HL-60/S4 treated with retinoic acid at 250 ng/mL for 4 days and 3 days (cell line): Measurements from ENCODE around the gene CRBN.

Experiments used
- in situ Hi-C: fragments of 300-500 bp; cut with MboI; formaldehyde crosslinking; loops from 2 replicates; pipeline ENCODE4 v1.7.0; 2022; ENCODE audit warnings: low sequenced_read_pairs

CRBN gene

GRCh38 chr3:3179407-3180094 is at the start of gene CRBN:
TSS of gene CRBN (minus strand) at chr3:3179691. CDS start at chr3:3179687, 4 bp downstream.
- in situ Hi-C loops: loop anchor here (25.0 kb wide), 1 partner anchor 1108 kb away; no protein-coding TSS in a partner anchor

GRCh38 chr3:3227640-3228039 is 48.1 kb upstream of the CRBN start:
- in situ Hi-C loops: no loop called here

GRCh38 chr3:3221528-3221927 is 42.0 kb upstream of the CRBN start:
- in situ Hi-C loops: loop anchor here (25.0 kb wide), 1 partner anchor 766 kb away; no protein-coding TSS in a partner anchor

DNA sequence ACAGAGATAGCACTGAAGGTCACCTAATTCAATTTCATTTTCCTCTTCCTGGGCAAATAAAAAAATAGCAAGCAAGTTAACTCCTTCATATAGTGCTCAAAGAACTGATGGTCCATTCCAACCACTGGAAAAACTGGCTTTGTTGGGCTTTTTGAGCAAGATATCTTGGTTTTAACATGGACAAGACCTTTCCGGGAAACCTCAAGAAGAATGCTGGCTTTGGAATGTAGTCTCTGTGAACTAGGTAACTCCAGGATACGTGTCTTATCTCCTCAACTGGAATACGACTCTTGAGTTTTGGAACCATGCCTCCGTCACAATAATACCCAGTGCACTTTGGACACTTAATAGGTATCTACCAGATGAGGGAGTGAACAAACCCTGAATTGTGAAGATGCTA is 36.9 kb upstream of the CRBN start:
- in situ Hi-C loops: loop anchor here (25.0 kb wide), 1 partner anchor 771 kb away; no protein-coding TSS in a partner anchor

DNA sequence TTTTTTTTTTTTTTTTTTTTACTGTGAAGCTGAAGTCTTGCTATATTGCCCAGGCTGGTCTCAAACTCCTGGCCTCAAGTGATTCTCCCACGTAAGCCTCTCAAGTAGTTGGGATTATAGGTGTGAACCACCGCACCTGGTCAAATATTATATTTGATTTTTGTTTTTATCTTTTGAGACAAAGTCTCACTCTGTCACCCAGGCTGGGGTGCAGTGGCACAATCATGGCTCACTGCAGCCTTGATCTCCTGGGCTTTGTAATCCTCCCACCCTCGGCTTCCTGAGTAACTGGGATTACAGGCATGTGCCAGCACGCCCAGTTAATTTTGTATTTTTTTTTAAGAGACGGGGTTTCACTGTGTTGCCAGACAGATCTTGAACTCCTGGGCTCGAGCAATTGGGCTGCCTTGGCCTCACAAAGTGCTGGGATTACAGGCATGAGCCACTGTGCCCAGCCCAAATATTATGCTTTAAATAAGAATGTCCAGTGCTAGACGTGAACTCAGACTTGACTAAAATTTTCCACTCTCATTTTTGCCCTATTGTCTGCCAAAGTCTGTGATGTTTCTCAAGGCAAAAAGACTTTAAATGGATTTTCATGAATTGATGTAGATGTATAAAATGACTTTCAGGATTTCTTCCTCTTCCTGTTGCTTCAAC is 33.4 kb upstream of the CRBN start:
- in situ Hi-C loops: loop anchor here (25.0 kb wide), 1 partner anchor 774 kb away; no protein-coding TSS in a partner anchor

DNA sequence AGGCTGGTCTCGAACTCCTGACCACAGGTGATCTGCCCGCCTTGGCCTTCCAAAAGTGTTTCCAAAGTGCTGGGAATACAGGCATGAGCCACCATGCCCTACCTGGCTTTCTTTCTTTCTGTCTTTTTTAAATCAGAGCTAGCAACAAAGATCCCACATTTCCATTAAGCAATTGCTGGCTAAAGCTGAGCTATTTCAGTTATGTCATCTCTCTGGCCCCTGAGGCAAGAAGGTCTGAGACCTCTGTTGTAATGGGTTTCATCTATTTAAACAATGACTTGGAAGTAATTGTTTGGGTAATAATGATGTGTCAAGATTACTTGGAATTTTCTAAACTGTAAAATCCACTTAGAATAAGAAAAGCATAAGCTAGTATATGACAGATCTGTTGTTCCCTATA is 30.2 kb upstream of the CRBN start:
- in situ Hi-C loops: loop anchor here (25.0 kb wide), 1 partner anchor 778 kb away; no protein-coding TSS in a partner anchor

GRCh38 chr3:3209057-3209456 is 29.6 kb upstream of the CRBN start:
- in situ Hi-C loops: loop anchor here (25.0 kb wide), 1 partner anchor 778 kb away; no protein-coding TSS in a partner anchor

DNA sequence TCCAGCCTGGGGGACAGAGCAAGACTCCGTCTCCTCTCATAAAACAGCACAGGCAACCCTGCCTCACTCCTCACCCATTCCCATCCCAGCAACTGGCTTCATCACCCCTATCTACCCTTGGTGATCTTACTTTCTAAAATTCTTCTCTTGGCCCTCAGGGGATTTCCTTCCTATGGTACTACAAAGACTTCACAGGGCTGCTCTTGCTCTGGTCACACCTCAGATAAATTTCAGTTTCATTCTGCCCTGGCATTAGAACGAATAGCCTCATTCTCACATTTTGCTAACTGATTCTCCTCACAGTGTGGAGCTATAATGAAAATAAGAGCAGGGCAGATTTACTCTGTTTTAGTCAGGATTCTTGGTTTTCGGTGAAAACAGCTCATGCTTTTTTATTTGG is 22.1 kb upstream of the CRBN start:
- in situ Hi-C loops: loop anchor here (25.0 kb wide), 1 partner anchor 786 kb away; no protein-coding TSS in a partner anchor

- in situ Hi-C loops: loop anchor here (25.0 kb wide), 1 partner anchor 787 kb away; no protein-coding TSS in a partner anchor
These were observed 21.2 kb upstream of the CRBN start for GRCh38 chr3:3200632-3201212.

- in situ Hi-C loops: loop anchor here (25.0 kb wide), 1 partner anchor 1088 kb away; no protein-coding TSS in a partner anchor
These were observed 19.8 kb upstream of the CRBN start for GRCh38 chr3:3199306-3199705.

GRCh38 chr3:3196148-3196861 is 16.8 kb upstream of the CRBN start:
- in situ Hi-C loops: loop anchor here (25.0 kb wide), 1 partner anchor 1091 kb away; no protein-coding TSS in a partner anchor

DNA sequence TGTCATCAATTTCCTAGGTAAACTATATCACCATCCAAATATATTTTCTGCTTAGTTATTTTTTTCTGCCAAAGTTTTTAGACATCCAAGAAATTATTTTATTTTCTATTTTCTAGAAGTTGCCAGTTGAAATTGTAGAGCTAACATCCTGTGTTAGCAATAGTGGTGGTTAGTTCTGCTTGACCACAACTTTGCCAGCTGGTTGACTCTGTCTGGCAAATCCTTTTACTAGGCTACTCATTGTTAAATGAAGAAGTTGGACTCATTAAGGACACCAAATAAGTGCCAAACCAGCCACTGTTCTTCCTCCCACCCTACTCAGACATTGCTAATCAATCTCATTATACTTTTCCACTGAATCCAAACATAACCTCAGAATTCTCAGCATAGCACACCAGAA is 15.4 kb upstream of the CRBN start:
- in situ Hi-C loops: loop anchor here (25.0 kb wide), 1 partner anchor 1092 kb away; no protein-coding TSS in a partner anchor

GRCh38 chr3:3192286-3192675 is 12.8 kb upstream of the CRBN start:
- in situ Hi-C loops: loop anchor here (25.0 kb wide), 1 partner anchor 1095 kb away; no protein-coding TSS in a partner anchor

GRCh38 chr3:3191675-3192285 is 12.3 kb upstream of the CRBN start:
- in situ Hi-C loops: loop anchor here (25.0 kb wide), 1 partner anchor 1096 kb away; no protein-coding TSS in a partner anchor

DNA sequence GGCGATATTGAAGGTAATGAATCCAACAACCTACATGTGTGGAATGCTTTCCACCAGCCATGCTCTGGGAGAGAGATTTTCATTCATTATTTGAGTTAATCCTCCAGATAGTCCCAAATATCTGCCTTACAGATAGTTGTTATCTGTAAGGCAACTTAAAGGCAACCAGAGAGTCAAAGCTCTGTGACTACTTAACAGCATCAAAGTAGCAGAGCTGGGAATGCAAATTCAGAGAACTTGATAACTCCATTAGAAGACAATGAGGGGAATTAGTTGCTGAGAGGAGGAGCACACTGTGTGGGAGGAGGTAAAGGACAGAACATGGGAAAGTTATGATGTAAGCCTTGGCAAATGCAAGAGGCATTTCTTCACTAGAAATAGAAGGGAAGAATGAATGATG is 10.5 kb upstream of the CRBN start:
- in situ Hi-C loops: loop anchor here (25.0 kb wide), 1 partner anchor 1097 kb away; no protein-coding TSS in a partner anchor

DNA sequence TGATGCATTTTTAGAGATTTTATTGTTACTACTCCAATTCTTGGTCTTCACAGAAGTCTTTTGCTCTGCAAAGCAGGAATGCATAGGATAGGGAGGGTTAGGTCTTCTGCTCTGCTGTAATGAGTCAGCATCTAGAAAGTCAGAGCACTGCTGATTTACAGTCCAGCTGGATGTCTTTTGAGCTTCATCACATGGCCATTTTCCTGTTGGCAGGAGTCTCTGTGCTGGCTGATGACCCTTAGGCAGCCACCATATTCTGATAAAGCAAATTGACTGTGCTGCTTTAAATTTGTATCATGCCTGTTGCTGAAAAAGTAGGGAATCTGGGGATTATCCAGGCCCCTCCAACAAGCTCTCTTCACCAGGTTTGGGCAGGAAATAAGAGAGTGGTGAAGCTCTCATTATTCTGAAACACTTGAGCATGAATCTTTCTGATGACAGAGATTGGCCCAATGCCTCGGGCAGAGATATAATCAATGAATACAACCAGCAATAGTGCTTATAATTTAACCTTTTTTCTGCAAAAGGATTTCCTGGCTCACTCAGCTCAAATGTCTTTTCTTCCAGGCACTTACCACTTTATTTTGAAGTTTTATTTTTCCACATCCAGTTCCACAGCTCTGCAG is 9.7 kb upstream of the CRBN start:
- in situ Hi-C loops: loop anchor here (25.0 kb wide), 1 partner anchor 1098 kb away; no protein-coding TSS in a partner anchor

GRCh38 chr3:3184876-3185275 is 5.4 kb upstream of the CRBN start:
- in situ Hi-C loops: loop anchor here (25.0 kb wide), 1 partner anchor 1102 kb away; no protein-coding TSS in a partner anchor

DNA sequence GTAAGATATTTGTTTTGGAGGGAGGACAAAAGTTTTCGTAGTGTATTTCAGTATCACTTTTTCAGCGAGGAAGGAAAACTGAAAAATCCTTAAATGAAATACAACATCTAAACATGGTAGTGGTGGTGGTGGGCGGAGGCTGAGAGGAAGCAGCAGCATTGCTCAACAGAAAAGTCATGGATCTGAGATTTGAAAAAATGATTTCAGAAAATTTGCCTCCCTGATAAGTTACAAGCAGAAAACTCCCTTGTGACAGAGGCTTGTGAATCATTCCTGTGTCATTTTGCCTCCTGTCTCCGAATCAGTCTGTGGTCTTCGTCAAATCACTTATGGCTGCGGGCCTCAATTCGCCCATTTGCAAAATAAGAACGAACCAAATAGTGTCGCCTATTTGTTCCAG is 965 bp upstream of the CRBN start:
- in situ Hi-C loops: loop anchor here (25.0 kb wide), 1 partner anchor 1107 kb away; no protein-coding TSS in a partner anchor
